ENCODE results near the gene KCNQ1OT1. TPM values are rescaled to one million over a fixed set of nuclear protein-coding genes. Genes with fewer than 3 reads are reported as not detected.

The KCNQ1OT1 gene
- total RNA-seq, 2 donors from 2014 or later, result 0.77 to 1.5 TPM

DNA sequence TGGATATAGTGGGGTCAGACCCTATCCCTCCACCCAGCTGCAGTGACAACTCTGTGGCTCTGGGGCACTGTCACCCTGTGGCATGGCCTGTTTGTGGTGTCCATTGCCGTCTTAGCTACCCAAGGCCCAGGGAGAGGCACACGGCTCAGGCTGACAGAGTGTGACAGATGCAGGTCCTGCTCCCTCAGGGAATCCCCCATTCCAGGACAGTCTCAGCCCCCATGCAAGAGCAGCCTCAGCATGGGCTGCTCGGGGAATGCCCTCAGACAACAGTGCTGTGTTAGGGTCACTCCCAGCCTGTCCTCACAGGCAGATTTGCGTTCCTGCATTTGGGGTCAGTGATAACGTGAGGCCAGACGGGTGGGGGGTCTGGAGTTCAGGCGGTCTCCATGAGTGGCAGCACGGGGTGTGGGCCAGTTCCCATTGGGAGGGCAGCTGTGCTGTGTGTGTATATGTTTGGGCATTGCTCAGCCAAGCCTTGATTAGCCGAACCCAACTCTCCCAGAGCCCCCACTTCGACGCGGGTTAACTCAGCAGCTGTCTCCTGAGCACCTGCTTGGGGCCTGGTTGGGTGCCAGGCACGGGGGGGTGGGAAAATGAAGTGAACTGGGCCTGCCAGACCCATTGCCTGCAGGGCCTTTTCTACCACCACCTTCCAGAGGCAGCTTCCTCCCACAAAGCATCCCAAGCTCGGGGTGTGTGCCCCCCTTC, 5.3 kb upstream of the KCNQ1OT1 start:
- TF ChIP-seq CTCF (IDR thresholded peaks at IDR 0.05), result no peak
- H3K9ac ChIP-seq (ENCODE audit: low read depth in 2 of 2, low read length in 2 of 2), result no peak overlapping the region
- H3K4me1 ChIP-seq, result no peaks in the 10 kb centered on the region
- H3K9me3 ChIP-seq, result no peaks in the 10 kb centered on the region
- intact Hi-C loops (cut with DNase I), result loop anchor here (10.0 kb wide), 1 partner anchor 180 kb away; the partner anchor contains the start of gene CDKN1C
- H3K4me3 ChIP-seq, result no peak overlapping the region
- H3K27ac ChIP-seq, result no peak overlapping the region
- DNase-seq, result no peak
- H3K27me3 ChIP-seq, result no peaks in the 10 kb centered on the region
- no peaks in the 10 kb centered on the region for H3K36me3 ChIP-seq

DNA sequence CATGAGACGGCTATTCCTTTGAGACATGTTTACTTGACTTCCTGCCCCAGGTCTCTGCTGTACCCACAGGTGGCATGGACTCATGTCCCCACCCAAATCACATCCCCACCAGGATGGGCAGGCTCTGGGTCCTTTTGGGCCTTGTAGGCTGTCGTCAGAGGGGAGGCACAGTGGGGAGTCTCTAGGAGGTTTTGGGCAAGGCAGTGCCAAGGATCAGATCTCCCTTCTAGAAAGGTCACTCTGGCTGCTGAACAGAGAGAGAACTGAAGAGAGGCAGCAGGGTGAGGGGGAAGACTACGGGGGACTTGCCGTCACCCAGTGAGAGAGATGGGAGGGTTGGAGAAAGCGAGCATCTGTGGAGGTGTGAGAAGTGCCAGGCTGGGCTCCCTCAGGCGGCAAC, 4.6 kb upstream of the KCNQ1OT1 start:
- intact Hi-C loops (cut with DNase I), result loop anchor here (10.0 kb wide), 1 partner anchor 180 kb away; the partner anchor contains the start of gene CDKN1C
- no peak for TF ChIP-seq CTCF (IDR thresholded peaks at IDR 0.05)
- Histone ChIP-seq H3K9me3 (no peaks in the 10 kb centered on the region), H3K4me1 (no peaks in the 10 kb centered on the region), H3K27ac (no peak overlapping the region), H3K36me3 (no peaks in the 10 kb centered on the region), H3K27me3 (no peaks in the 10 kb centered on the region), H3K4me3 (no peak overlapping the region), H3K9ac (ENCODE audit: low read depth in 2 of 2, low read length in 2 of 2) (no peak overlapping the region)
- DNase-seq, result no peak

DNA sequence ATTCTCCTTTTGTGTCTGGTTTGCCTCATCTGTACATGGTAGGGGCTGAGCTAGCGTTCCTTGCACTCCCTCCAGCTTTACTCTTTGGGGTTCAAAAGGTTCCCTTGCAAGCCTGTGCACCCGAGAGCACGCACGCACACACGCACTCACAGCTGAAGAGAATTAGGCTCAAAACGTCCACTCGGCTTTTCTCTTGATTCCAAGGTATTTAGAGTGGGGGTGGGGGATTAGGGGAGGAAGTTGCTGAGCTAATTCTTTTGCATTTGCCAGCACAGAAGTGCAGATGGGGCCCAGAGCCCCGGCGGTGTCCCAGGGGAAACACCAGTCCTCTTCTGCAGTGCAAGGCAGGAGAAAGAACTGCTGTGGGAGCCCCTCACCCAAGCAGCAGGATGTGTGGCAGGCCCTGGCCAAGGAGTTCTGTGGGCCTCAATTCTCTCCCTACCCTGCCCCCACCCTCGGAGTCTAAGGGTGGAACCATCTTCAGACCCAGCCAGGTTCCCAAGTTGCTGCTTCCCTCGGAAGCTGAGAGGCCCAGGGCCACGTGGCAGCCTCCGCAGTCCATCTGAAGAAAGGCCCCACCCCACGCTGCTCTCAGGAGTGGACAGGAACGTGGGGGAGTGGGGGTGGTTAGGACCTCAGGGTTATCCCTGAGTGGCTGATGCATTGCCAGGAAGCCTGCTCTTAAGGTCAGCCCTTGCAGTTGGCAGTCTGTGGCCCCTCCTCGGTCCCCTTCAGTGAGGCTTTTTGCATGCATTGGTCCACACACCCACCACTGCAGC, 3.8 kb upstream of the KCNQ1OT1 start:
- Histone ChIP-seq H3K9me3 (no peaks in the 10 kb centered on the region), H3K4me1 (no peaks in the 10 kb centered on the region), H3K36me3 (no peaks in the 10 kb centered on the region), H3K9ac (ENCODE audit: low read depth in 2 of 2, low read length in 2 of 2) (no peak overlapping the region), H3K27me3 (no peaks in the 10 kb centered on the region), H3K27ac (no peak overlapping the region), H3K4me3 (no peak overlapping the region)
- no peak for TF ChIP-seq CTCF (IDR thresholded peaks at IDR 0.05)
- intact Hi-C loops (cut with DNase I), result loop anchor here (10.0 kb wide), 1 partner anchor 181 kb away; the partner anchor contains the start of gene CDKN1C
- no peak for DNase-seq

- no peaks in the 10 kb centered on the region for H3K27me3 ChIP-seq
- intact Hi-C loops (cut with DNase I), result loop anchor here (10.0 kb wide), 1 partner anchor 182 kb away; the partner anchor contains the start of gene CDKN1C
- DNase-seq, result no peak
- H3K27ac ChIP-seq, result no peak overlapping the region
- no peak overlapping the region for H3K9ac ChIP-seq (ENCODE audit: low read depth in 2 of 2, low read length in 2 of 2)
- no peaks in the 10 kb centered on the region for H3K9me3 ChIP-seq
- no peak overlapping the region for H3K4me3 ChIP-seq
- H3K36me3 ChIP-seq, result no peaks in the 10 kb centered on the region
- no peaks in the 10 kb centered on the region for H3K4me1 ChIP-seq
- no peak for TF ChIP-seq CTCF (IDR thresholded peaks at IDR 0.05)
These were observed 3.1 kb upstream of the KCNQ1OT1 start for GRCh38 chr11:2702771-2703362.

GRCh38 chr11:2701898-2702434, 2.2 kb upstream of the KCNQ1OT1 start:
- no peak for DNase-seq
- H3K4me3 ChIP-seq, result no peak overlapping the region
- no peaks in the 10 kb centered on the region for H3K27me3 ChIP-seq
- TF ChIP-seq CTCF (IDR thresholded peaks at IDR 0.05), result no peak
- H3K9me3 ChIP-seq, result no peaks in the 10 kb centered on the region
- intact Hi-C loops (cut with DNase I), result loop anchor here (10.0 kb wide), 1 partner anchor 183 kb away; the partner anchor contains the start of gene CDKN1C
- H3K4me1 ChIP-seq, result no peaks in the 10 kb centered on the region
- H3K27ac ChIP-seq, result no peak overlapping the region
- H3K36me3 ChIP-seq, result no peaks in the 10 kb centered on the region
- H3K9ac ChIP-seq (ENCODE audit: low read depth in 2 of 2, low read length in 2 of 2), result no peak overlapping the region

Data from colonic mucosa (tissue), 4 donors.